H9 (cell line): ENCODE data around the gene MYO7B. TPM values are rescaled to one million over a fixed set of nuclear protein-coding genes. Genes with fewer than 3 reads are reported as not detected.

Experiments
- DNase-seq: peaks from one replicate; pipeline ENCODE4 v3.0.0-alpha.2; 2017
- H2AFZ ChIP-seq: one replicate; pipeline ENCODE4 v1.6.1; 2013; ENCODE audit warnings: mild to moderate bottlenecking, low read length, control low read depth, moderate library complexity
- H2AK5ac ChIP-seq: 2 replicates; pipeline ENCODE4 v1.6.1; 2013; ENCODE audit warnings: low read length, control low read depth, mixed read lengths; ENCODE audit not compliant: insufficient read length
- H2BK120ac ChIP-seq: one replicate; pipeline ENCODE4 v1.6.1; 2013; ENCODE audit warnings: low read depth, mild to moderate bottlenecking, low read length, control low read depth, inconsistent platforms; ENCODE audit not compliant: poor library complexity, severe bottlenecking
- H2BK12ac ChIP-seq: 2 replicates; pipeline ENCODE4 v1.6.1; 2013; ENCODE audit warnings: low read length, control low read depth, mixed read lengths, low read depth; ENCODE audit not compliant: insufficient read length
- H2BK15ac ChIP-seq: 2 replicates; pipeline ENCODE4 v1.6.1; 2013; ENCODE audit warnings: low read depth, low read length, control low read depth
- H2BK20ac ChIP-seq: one replicate; pipeline ENCODE4 v1.6.1; 2013; ENCODE audit warnings: low read depth, mild to moderate bottlenecking, low read length, control low read depth, inconsistent platforms; ENCODE audit not compliant: poor library complexity, severe bottlenecking
- H2BK5ac ChIP-seq: 2 replicates; pipeline ENCODE4 v1.6.1; 2013; ENCODE audit warnings: low read length, control low read depth, mixed read lengths; ENCODE audit not compliant: insufficient read length
- H3K14ac ChIP-seq: 2 replicates; pipeline ENCODE4 v1.6.1; 2013; ENCODE audit warnings: low read length, control low read depth; ENCODE audit not compliant: insufficient read depth
- H3K18ac ChIP-seq: 2 replicates; pipeline ENCODE4 v1.6.1; 2013; ENCODE audit warnings: low read depth, mild to moderate bottlenecking, mixed read lengths, low read length, control low read depth; ENCODE audit not compliant: insufficient read length
- H3K23ac ChIP-seq: 2 replicates; pipeline ENCODE4 v1.6.1; 2013; ENCODE audit warnings: low read length, control low read depth, mixed read lengths, low read depth; ENCODE audit not compliant: insufficient read length
- H3K23me2 ChIP-seq: 2 replicates; pipeline ENCODE4 v1.6.1; 2013; ENCODE audit warnings: low read depth, mild to moderate bottlenecking, mixed read lengths, low read length, control low read depth; ENCODE audit not compliant: insufficient read length, poor library complexity, severe bottlenecking
- H3K27ac ChIP-seq: 2 replicates; pipeline ENCODE4 v1.5.1; 2013; ENCODE audit warnings: low read length, control low read depth, mixed read lengths, low read depth; ENCODE audit not compliant: insufficient read length
- H3K27me3 ChIP-seq: 2 replicates; pipeline ENCODE4 v1.6.1; 2013; ENCODE audit warnings: low read length, control low read depth, inconsistent platforms; ENCODE audit not compliant: insufficient read depth
- H3K4ac ChIP-seq: 2 replicates; pipeline ENCODE4 v1.6.1; 2013; ENCODE audit warnings: low read depth, mild to moderate bottlenecking, control low read depth, inconsistent platforms, low read length, moderate library complexity
- H3K4me1 ChIP-seq: 2 replicates; pipeline ENCODE4 v1.6.1; 2013; ENCODE audit warnings: low read length, control low read depth, inconsistent platforms; ENCODE audit not compliant: insufficient read depth
- H3K4me2 ChIP-seq: 2 replicates; pipeline ENCODE4 v1.6.1; 2013; ENCODE audit warnings: low read length, control low read depth, mixed read lengths; ENCODE audit not compliant: insufficient read length, insufficient read depth
- H3K56ac ChIP-seq: 2 replicates; pipeline ENCODE4 v1.6.1; 2013; ENCODE audit warnings: low read depth, mild to moderate bottlenecking, mixed read lengths, low read length, control low read depth; ENCODE audit not compliant: insufficient read length
- H3K79me1 ChIP-seq: 2 replicates; pipeline ENCODE4 v1.6.1; 2013; ENCODE audit warnings: low read depth, mild to moderate bottlenecking, moderate library complexity, low read length, control low read depth, inconsistent platforms; ENCODE audit not compliant: insufficient read depth, poor library complexity, severe bottlenecking
- H3K79me2 ChIP-seq: 2 replicates; pipeline ENCODE4 v1.6.1; 2013; ENCODE audit warnings: low read length, control low read depth, inconsistent platforms; ENCODE audit not compliant: insufficient read depth
- H3K9ac ChIP-seq: 2 replicates; pipeline ENCODE4 v1.6.1; 2013; ENCODE audit warnings: low read length, control low read depth, mixed read lengths; ENCODE audit not compliant: insufficient read length; ENCODE audit errors: extremely low read depth
- H3K9me3 ChIP-seq: one replicate; pipeline ENCODE4 v1.6.1; 2013; ENCODE audit warnings: low read depth, low read length, inconsistent platforms; ENCODE audit not compliant: control insufficient read depth
- H3T11ph ChIP-seq: one replicate; pipeline ENCODE4 v1.6.1; 2013; ENCODE audit warnings: mild to moderate bottlenecking, low read length, control low read depth, inconsistent platforms
- H4K20me1 ChIP-seq: one replicate; pipeline ENCODE4 v1.6.1; 2013; ENCODE audit not compliant: control insufficient read depth, insufficient read length, insufficient read depth
- H4K5ac ChIP-seq: 2 replicates; pipeline ENCODE4 v1.6.1; 2013; ENCODE audit warnings: low read depth, mild to moderate bottlenecking, mixed read lengths, low read length, control low read depth; ENCODE audit not compliant: insufficient read length
- H4K8ac ChIP-seq: replicated peaks from 2 replicates; pipeline ENCODE4 v1.6.1; 2013; ENCODE audit warnings: low read length, control low read depth, mixed read lengths, low read depth; ENCODE audit not compliant: insufficient read length
- H4K91ac ChIP-seq: 2 replicates; pipeline ENCODE4 v1.6.1; 2013; ENCODE audit warnings: low read depth, mild to moderate bottlenecking, moderate library complexity, mixed read lengths, low read length, control low read depth; ENCODE audit not compliant: insufficient read length
- H3K27ac Mint-ChIP-seq, 3 experiments: 2 replicates in 2 of 3; 3 replicates in 1 of 3; pipeline ENCODE4 v1.8.0; 2020 to 2021; ENCODE audit warnings: mixed read lengths in 3 of 3, mild to moderate bottlenecking in 1 of 3, moderate library complexity in 1 of 3
- H3K27me3 Mint-ChIP-seq: 2 replicates; pipeline ENCODE4 v1.8.0; 2021; ENCODE audit warnings: low read depth, mild to moderate bottlenecking, moderate library complexity, mixed read lengths
- H3K36me3 Mint-ChIP-seq, 3 experiments: 2 replicates in 2 of 3; 3 replicates in 1 of 3; pipeline ENCODE4 v1.8.0; 2020 to 2021; ENCODE audit warnings: low read depth in 3 of 3, mixed read lengths in 3 of 3; ENCODE audit not compliant: insufficient read depth in 1 of 3
- H3K4me1 Mint-ChIP-seq, 2 experiments: 2 replicates each; pipeline ENCODE4 v1.8.0; 2020; ENCODE audit warnings: mixed read lengths in 2 of 2
- H3K4me3 Mint-ChIP-seq, 2 experiments: 2 replicates in 1 of 2; 3 replicates in 1 of 2; pipeline ENCODE4 v1.8.0; 2020 to 2021; ENCODE audit warnings: mild to moderate bottlenecking in 2 of 2, mixed read lengths in 2 of 2, moderate library complexity in 1 of 2
- H3K9me3 Mint-ChIP-seq, 2 experiments: 2 replicates in 1 of 2; 3 replicates in 1 of 2; pipeline ENCODE4 v1.8.0; 2020; ENCODE audit warnings: mild to moderate bottlenecking in 2 of 2, mixed read lengths in 2 of 2, moderate library complexity in 1 of 2
- WGBS: extraction: QIAGEN DNeasy Blood & Tissue Kit; methylation state at CpG from one replicate; pipeline ENCODE4 v1.1.7; 2013; ENCODE audit warnings: missing lambda C conversion rate, low lambda C conversion rate, mixed read lengths; ENCODE audit not compliant: insufficient read length; ENCODE audit errors: extremely low coverage; 5-methylcytosine and 5-hydroxymethylcytosine counted together
- total RNA-seq: library from RNA; stranded (reverse); gene quantifications from 2 replicates; pipeline ENCODE4 v1.2.1, GENCODE V29; 2021
- TF ChIP-seq, protein P1 (sequence below): fragments of 200-600 bp; sonication (generic); conservative IDR thresholded peaks from 3 replicates; pipeline ENCODE4 v1.8.0; 2021; ENCODE audit warnings: antibody characterized with exemption, mild to moderate bottlenecking

The MYO7B gene
- total RNA-seq, 1 experiment from 2014 or later, result not detected

DNA sequence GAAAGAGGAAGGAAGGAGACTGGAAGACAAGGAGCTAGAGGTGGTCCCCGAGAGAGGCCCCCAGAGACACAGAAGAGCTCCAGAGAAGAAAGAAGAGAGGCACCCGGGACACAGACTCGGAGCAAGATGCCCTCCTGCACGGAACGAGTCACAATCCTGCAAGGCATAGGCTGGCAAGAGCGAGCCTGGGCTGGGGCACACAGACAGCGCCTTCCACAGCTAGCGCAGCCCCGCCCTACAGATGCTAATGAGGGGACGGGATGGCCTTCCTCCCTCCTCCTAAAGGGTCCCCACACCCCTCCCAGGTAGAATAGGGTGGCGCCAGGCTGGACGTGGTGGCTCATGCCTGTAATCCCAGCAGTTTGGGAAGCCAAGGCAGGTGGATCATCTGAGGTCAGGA, 90.7 kb downstream of the MYO7B start:
- TF ChIP-seq, protein P1, sequence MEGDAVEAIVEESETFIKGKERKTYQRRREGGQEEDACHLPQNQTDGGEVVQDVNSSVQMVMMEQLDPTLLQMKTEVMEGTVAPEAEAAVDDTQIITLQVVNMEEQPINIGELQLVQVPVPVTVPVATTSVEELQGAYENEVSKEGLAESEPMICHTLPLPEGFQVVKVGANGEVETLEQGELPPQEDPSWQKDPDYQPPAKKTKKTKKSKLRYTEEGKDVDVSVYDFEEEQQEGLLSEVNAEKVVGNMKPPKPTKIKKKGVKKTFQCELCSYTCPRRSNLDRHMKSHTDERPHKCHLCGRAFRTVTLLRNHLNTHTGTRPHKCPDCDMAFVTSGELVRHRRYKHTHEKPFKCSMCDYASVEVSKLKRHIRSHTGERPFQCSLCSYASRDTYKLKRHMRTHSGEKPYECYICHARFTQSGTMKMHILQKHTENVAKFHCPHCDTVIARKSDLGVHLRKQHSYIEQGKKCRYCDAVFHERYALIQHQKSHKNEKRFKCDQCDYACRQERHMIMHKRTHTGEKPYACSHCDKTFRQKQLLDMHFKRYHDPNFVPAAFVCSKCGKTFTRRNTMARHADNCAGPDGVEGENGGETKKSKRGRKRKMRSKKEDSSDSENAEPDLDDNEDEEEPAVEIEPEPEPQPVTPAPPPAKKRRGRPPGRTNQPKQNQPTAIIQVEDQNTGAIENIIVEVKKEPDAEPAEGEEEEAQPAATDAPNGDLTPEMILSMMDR, result no peak
- no peak overlapping the region for H3K4ac ChIP-seq
- H3K79me2 ChIP-seq, result no peaks in the 10 kb centered on the region
- no peak for DNase-seq
- no peak overlapping the region for H3K18ac ChIP-seq
- H2BK120ac ChIP-seq, result no peak overlapping the region
- H3K9ac ChIP-seq, result no peak overlapping the region
- H2BK5ac ChIP-seq, result no peak overlapping the region
- no CpG with 5 or more reads among the region's 12 CpGs for WGBS
- Mint-ChIP-seq H3K27me3 (no peaks in the 10 kb centered on the region; the same call in 1 of the 2 replicates), H3K27ac (no peak overlapping the region; a peak in 1 of 7 replicates), H3K4me1 (peaks cover 0 to 4% of the 10 kb centered on the region in 2 experiments; a peak in 2 of 4 replicates), H3K4me3 (no peak overlapping the region), H3K36me3 (no peaks in the 10 kb centered on the region; a peak in 1 of 7 replicates), H3K9me3 (no peaks in the 10 kb centered on the region)
- H4K91ac ChIP-seq, result no peak overlapping the region
- no peak overlapping the region for H3K14ac ChIP-seq
- no peaks in the 10 kb centered on the region for H3K9me3 ChIP-seq
- H3K23ac ChIP-seq, result no peak overlapping the region
- no peak overlapping the region for H2BK12ac ChIP-seq
- no peak overlapping the region for H4K5ac ChIP-seq
- H2BK15ac ChIP-seq, result no peak overlapping the region
- no peak overlapping the region for H3K27ac ChIP-seq
- H2AK5ac ChIP-seq, result no peak overlapping the region
- no peaks in the 10 kb centered on the region for H3K23me2 ChIP-seq
- H4K20me1 ChIP-seq, result no peaks in the 10 kb centered on the region
- H3T11ph ChIP-seq, result no peak overlapping the region
- no peak overlapping the region for H2AFZ ChIP-seq
- no peak overlapping the region for H3K56ac ChIP-seq
- no peaks in the 10 kb centered on the region for H3K27me3 ChIP-seq
- H2BK20ac ChIP-seq, result no peak overlapping the region
- H4K8ac ChIP-seq, result no peak overlapping the region
- H3K79me1 ChIP-seq, result no peaks in the 10 kb centered on the region
- H3K4me2 ChIP-seq, result no peak overlapping the region
- no peaks in the 10 kb centered on the region for H3K4me1 ChIP-seq
